Suprapubic skin (tissue), 4 donors: ENCODE measurements around the gene LPIN2. TPM values are rescaled to one million over a fixed set of nuclear protein-coding genes. Genes with fewer than 3 reads are reported as not detected.

Experiments used
- DNase-seq, 2 donors: peaks; one replicate each; pipeline ENCODE4 v3.0.0-alpha.2; 2019; ENCODE audit warnings: low spot score in 2 of 2
- H3K27ac ChIP-seq: fragments of 200-600 bp; sonication (generic); one replicate; pipeline ENCODE4 v1.5.1; 2019
- H3K27me3 ChIP-seq: fragments of 200-600 bp; sonication (generic); one replicate; pipeline ENCODE4 v1.5.1; 2019
- H3K36me3 ChIP-seq: fragments of 200-600 bp; sonication (generic); one replicate; pipeline ENCODE4 v1.5.1; 2019
- H3K4me1 ChIP-seq: fragments of 200-600 bp; sonication (generic); one replicate; pipeline ENCODE4 v1.5.1; 2019
- H3K4me3 ChIP-seq: fragments of 200-600 bp; sonication (generic); one replicate; pipeline ENCODE4 v1.5.1; 2019; ENCODE audit warnings: mild to moderate bottlenecking
- H3K9me3 ChIP-seq: fragments of 200-600 bp; sonication (generic); one replicate; pipeline ENCODE4 v1.5.1; 2019
- EP300 ChIP-seq: sonication (generic); formaldehyde crosslinking; IDR thresholded peaks from one replicate; pipeline ENCODE4 v1.6.1; 2017; ENCODE audit warnings: antibody characterized with exemption
- POLR2A ChIP-seq, 2 donors: fragments of 450-650 bp; IDR thresholded peaks; one replicate each; pipeline ENCODE4 v1.6.1; 2017; ENCODE audit warnings: antibody characterized with exemption in 2 of 2, mild to moderate bottlenecking in 2 of 2, moderate library complexity in 2 of 2
- POLR2AphosphoS5 ChIP-seq, 3 donors: sonication (generic); formaldehyde crosslinking; IDR thresholded peaks; one replicate each; pipeline ENCODE4 v1.6.1; 2017; ENCODE audit warnings: antibody characterized with exemption in 3 of 3
- WGBS: methylation state at CpG from one replicate; pipeline ENCODE4 v1.1.5; 2018; 5-methylcytosine and 5-hydroxymethylcytosine counted together
- total RNA-seq, 4 donors: library from RNA; depleted of rRNA; stranded (reverse); fragments of >200 nt; gene quantifications; one replicate each; pipeline ENCODE4 v1.1.0, GENCODE V29; 2016
- TF ChIP-seq, protein P1 (sequence below), 2 donors: fragments of 200-600 bp in 1 of 2; fragments of 450-650 bp in 1 of 2; sonication (generic) in 1 of 2; IDR thresholded peaks; one replicate each; pipeline ENCODE4 v1.5.1; 2016 to 2019; ENCODE audit warnings: antibody characterized with exemption in 2 of 2, mild to moderate bottlenecking in 1 of 2, moderate library complexity in 1 of 2

Gene LPIN2
- total RNA-seq, 4 donors from 2014 or later, result 7.2 to 11.2 (median 9.1) TPM

DNA sequence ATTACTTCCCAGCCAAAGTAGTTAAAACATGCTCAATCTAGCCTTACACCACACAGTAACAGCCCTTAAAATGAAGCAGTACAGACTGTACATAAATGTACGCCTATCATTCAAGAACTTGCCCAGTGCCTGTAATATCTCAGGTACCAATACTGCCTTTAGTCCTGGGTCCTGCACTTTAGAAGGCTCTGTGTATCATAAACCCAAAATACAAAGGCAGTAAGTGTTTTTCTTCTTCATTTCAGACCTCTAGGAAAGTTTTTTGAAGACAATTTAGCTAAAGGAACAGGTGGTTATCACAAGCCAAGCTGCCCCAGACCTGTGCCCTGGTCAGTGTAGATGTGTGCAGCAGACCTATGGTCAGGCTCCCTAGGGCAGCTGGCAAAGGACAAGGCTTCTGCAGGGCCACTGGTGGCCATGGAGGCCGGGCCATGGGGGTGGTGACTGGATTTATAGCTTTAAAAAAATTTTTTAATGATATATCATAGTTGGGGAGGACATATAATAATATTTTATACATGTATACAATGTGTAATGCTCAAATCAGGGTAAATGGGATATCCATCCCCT lies 18.8 kb downstream of the LPIN2 start:
- WGBS, result 89% methylated on average over 2 of the region's 2 CpGs
- Histone ChIP-seq H3K4me3 (no peak overlapping the region), H3K27ac (no peak overlapping the region), H3K4me1 (peaks cover 23% of the 10 kb centered on the region), H3K27me3 (no peaks in the 10 kb centered on the region), H3K9me3 (no peaks in the 10 kb centered on the region), H3K36me3 (no peaks in the 10 kb centered on the region)
- DNase-seq, result no peak
- TF ChIP-seq POLR2AphosphoS5 (IDR thresholded peaks at IDR 0.05) (no peak), POLR2A (IDR thresholded peaks at IDR 0.05) (no peak), EP300 (no peak)
- TF ChIP-seq, protein P1, sequence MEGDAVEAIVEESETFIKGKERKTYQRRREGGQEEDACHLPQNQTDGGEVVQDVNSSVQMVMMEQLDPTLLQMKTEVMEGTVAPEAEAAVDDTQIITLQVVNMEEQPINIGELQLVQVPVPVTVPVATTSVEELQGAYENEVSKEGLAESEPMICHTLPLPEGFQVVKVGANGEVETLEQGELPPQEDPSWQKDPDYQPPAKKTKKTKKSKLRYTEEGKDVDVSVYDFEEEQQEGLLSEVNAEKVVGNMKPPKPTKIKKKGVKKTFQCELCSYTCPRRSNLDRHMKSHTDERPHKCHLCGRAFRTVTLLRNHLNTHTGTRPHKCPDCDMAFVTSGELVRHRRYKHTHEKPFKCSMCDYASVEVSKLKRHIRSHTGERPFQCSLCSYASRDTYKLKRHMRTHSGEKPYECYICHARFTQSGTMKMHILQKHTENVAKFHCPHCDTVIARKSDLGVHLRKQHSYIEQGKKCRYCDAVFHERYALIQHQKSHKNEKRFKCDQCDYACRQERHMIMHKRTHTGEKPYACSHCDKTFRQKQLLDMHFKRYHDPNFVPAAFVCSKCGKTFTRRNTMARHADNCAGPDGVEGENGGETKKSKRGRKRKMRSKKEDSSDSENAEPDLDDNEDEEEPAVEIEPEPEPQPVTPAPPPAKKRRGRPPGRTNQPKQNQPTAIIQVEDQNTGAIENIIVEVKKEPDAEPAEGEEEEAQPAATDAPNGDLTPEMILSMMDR (IDR thresholded peaks at IDR 0.05), result no peak

DNA sequence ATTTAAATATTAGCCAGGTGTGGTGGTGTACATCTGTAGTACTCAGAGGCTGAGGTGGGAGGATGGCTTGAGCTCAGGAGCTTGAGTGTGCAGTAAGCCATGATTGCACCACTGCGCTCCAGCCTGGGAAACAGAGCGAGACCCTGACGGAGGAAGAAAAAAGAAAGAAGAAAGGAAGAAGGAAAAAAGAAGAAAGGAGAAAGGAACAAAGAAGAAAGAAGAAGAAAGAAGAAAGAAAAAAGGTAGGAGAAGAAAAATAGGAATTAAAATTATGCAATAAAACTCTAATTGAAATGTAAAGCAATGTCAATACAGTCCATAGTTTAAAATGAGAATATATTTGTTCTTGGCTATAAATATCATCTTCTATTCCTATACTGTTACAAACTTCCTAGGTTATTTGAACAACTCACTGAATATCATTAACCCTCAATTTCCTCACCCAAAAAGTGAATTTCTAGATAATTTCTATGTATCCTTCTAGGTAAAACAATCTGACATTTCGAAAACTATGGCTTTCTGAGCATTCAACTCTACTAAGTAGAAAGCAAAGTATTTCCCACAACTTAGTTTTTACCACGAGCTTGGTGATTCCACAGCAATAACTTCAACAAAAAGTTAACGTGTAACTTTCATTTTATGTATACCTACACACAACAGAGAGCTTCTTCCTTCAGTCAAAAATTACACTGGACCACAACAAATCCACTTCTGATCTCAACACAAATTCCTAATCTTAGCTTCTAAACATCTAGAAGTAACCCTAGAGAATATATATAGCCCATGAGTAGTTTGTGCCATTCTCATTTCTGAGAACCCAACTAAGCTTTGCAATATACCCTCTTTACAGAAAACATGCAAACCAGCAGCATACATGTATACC lies 19.7 kb downstream of the LPIN2 start:
- peaks cover 14% of the 10 kb centered on the region for H3K4me1 ChIP-seq
- H3K36me3 ChIP-seq, result no peaks in the 10 kb centered on the region
- no peaks in the 10 kb centered on the region for H3K9me3 ChIP-seq
- no peaks in the 10 kb centered on the region for H3K27me3 ChIP-seq
- DNase-seq, result no peak
- no peak overlapping the region for H3K27ac ChIP-seq
- WGBS, result 82% methylated on average over 6 of the region's 6 CpGs
- TF ChIP-seq POLR2A (IDR thresholded peaks at IDR 0.05) (no peak), POLR2AphosphoS5 (IDR thresholded peaks at IDR 0.05) (no peak), EP300 (no peak)
- TF ChIP-seq, protein P1 (IDR thresholded peaks at IDR 0.05), result no peak
- no peak overlapping the region for H3K4me3 ChIP-seq

DNA sequence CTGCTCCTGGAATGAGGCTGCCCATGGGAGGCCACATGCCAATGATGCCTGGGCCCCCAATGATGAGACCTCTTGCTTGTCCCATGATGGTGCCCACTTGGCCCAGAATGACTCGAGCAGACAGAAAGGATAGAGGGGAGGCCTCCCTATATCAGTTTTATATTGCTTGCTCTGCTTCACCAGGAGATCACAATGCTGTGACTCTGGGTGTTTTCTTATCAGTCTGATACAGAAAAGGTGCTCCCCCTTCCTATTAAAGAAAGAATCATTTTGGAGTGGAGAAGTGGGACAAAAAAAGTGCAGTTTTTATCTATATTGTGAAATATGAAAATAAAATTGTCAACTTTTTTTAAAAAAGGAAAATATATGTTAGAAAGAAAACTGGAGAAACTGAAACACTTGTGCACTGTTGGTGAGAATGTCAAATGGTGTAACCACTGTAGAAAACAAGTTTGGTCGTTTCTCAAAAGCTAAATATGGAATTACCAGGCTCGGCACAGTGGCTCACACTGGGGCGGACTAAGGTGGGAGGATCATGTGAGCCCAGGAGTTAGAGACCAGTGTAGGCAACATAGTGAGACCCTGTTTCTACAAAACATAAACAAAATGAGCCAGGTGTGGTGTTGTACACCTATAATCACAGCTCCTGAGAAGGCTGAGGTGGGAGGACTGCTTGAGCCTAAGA lies 21.8 kb downstream of the LPIN2 start:
- peaks cover 5% of the 10 kb centered on the region for H3K4me1 ChIP-seq
- H3K4me3 ChIP-seq, result no peak overlapping the region
- TF ChIP-seq EP300 (no peak), POLR2AphosphoS5 (IDR thresholded peaks at IDR 0.05) (no peak), POLR2A (IDR thresholded peaks at IDR 0.05) (no peak)
- TF ChIP-seq, protein P1 (IDR thresholded peaks at IDR 0.05), result no peak
- H3K27ac ChIP-seq, result no peak overlapping the region
- H3K27me3 ChIP-seq, result no peaks in the 10 kb centered on the region
- DNase-seq, result no peak
- no peaks in the 10 kb centered on the region for H3K9me3 ChIP-seq
- H3K36me3 ChIP-seq, result no peaks in the 10 kb centered on the region
- WGBS, result 68% methylated on average over 4 of the region's 4 CpGs

DNA sequence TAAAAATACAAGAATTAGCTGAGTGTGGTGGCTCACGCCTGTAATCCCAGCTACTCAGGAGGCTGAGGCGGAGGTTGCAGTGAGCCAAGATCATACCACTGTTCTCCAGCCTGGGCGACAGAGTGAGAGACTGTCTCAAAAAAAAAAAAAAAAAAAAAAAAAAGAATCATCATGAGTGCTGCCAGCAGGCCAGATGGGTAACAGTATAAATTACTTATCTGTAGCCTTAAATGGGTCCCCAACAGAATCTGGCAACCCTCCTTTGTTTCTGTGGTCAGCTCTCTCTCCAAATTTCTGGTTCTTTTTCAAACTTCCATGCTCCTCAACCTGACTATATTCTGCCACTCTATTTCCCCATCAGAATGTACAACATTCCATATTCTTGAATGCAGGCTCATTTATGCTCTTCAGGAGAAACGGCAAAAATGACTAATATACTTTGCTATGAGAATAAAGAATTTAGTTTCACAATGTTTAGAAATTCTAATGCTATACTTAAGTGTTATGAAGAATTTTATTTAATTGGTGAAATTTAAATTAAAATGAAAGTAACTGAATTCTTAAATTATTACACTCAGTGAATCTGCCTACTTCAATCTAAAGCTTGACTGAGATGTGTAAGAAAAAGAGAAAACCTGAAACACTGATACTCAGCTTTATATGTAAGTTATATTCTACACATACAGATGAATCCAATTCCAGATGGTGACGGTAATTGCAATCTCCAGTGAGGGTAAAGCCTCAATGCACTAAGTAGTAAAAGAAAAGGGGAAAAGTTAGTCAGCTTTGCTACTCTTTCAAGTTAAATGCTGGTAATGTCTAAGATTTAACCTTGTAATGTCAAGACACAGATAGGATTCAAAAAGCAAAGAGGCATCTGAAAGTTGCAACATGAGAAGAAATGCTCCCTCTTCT lies 24.8 kb downstream of the LPIN2 start:
- H3K9me3 ChIP-seq, result no peaks in the 10 kb centered on the region
- H3K4me3 ChIP-seq, result no peak overlapping the region
- H3K4me1 ChIP-seq, result peaks cover 3% of the 10 kb centered on the region
- no peak for DNase-seq
- H3K36me3 ChIP-seq, result no peaks in the 10 kb centered on the region
- H3K27ac ChIP-seq, result no peak overlapping the region
- no peaks in the 10 kb centered on the region for H3K27me3 ChIP-seq
- TF ChIP-seq POLR2AphosphoS5 (IDR thresholded peaks at IDR 0.05), result no peak
- TF ChIP-seq, protein P1 (IDR thresholded peaks at IDR 0.05), result no peak
- no peak for TF ChIP-seq POLR2A (IDR thresholded peaks at IDR 0.05)
- no peak for TF ChIP-seq EP300
- 89% methylated on average over 5 of the region's 5 CpGs for WGBS
